COLO668 (cell line): Measurements from ENCODE around the gene CRLF1.

ENCODE experiments used
- DNase-seq: peaks from one replicate; lab custom pipeline; 2025; ENCODE audit not compliant: unreplicated experiment; lab: John Stamatoyannopoulos, UW

The CRLF1 gene

GRCh38 chr19:18606281-18607225 is at the start of gene CRLF1:
Gene CRLF1, minus strand, starts transcription at chr19:18606799. Its CDS starts 143 bp downstream, at chr19:18606656.
- no peak for DNase-seq

- no peak for DNase-seq
Observed at GRCh38 chr19:18655173-18655844, 48.7 kb upstream of the CRLF1 start.

GRCh38 chr19:18654469-18654868 is 47.9 kb upstream of the CRLF1 start:
- no peak for DNase-seq

GRCh38 chr19:18653853-18654252 is 47.3 kb upstream of the CRLF1 start:
- DNase-seq: no peak

GRCh38 chr19:18651733-18652132 is 45.1 kb upstream of the CRLF1 start:
- DNase-seq: no peak

- no peak for DNase-seq
Observed at GRCh38 chr19:18651300-18651699, 44.7 kb upstream of the CRLF1 start.

GRCh38 chr19:18650468-18651041 is 44.0 kb upstream of the CRLF1 start:
- no peak for DNase-seq

- no peak for DNase-seq
Observed at GRCh38 chr19:18650021-18650390, 43.4 kb upstream of the CRLF1 start.

- DNase-seq: no peak
Observed at GRCh38 chr19:18649371-18650020, 42.9 kb upstream of the CRLF1 start.

GRCh38 chr19:18648973-18649315 is 42.3 kb upstream of the CRLF1 start:
- DNase-seq: no peak

GRCh38 chr19:18647807-18648206 is 41.2 kb upstream of the CRLF1 start:
- DNase-seq: no peak

- no peak for DNase-seq
Observed at GRCh38 chr19:18647371-18647767, 40.8 kb upstream of the CRLF1 start.

GRCh38 chr19:18646535-18647370 is 40.2 kb upstream of the CRLF1 start:
- no peak for DNase-seq

- DNase-seq: no peak
Observed at GRCh38 chr19:18645035-18645511, 38.5 kb upstream of the CRLF1 start.

- DNase-seq: no peak
Observed at GRCh38 chr19:18644196-18645034, 37.8 kb upstream of the CRLF1 start.

- DNase-seq: no peak
Observed at GRCh38 chr19:18639706-18640243, 33.2 kb upstream of the CRLF1 start.

- DNase-seq: peak; percentile 62
Observed at GRCh38 chr19:18637673-18638630, 31.4 kb upstream of the CRLF1 start.

GRCh38 chr19:18636969-18637629 is 30.5 kb upstream of the CRLF1 start, which contains the start of gene KLHL26:
Gene KLHL26, plus strand, starts transcription at chr19:18637028. Its CDS starts 27 bp downstream, at chr19:18637055.
- no peak for DNase-seq
